GM18526 (cell line): ENCODE measurements around the gene CD28.

Experiments used
- POLR2A ChIP-seq: IDR thresholded peaks from 3 replicates; pipeline ENCODE4 v1.6.1; 2011; ENCODE audit not compliant: insufficient read length; ENCODE audit errors: extremely low read depth

Gene CD28

DNA sequence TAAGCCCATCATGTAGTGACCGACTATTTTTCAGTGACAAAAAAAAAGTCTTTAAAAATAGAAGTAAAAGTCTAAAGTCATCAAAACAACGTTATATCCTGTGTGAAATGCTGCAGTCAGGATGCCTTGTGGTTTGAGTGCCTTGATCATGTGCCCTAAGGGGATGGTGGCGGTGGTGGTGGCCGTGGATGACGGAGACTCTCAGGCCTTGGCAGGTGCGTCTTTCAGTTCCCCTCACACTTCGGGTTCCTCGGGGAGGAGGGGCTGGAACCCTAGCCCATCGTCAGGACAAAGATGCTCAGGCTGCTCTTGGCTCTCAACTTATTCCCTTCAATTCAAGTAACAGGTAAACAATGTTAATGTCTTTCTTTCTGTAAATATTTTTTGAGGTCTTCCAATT is at the start of gene CD28:
Gene CD28 (plus strand): TSS at position 237 of the 400 bp plus-strand sequence. CDS start 58 bp downstream, at position 295.
- no peak for TF ChIP-seq POLR2A

- no peak for TF ChIP-seq POLR2A
Measured at GRCh38 chr2:203659331-203660049, 46.9 kb upstream of the CD28 start.

DNA sequence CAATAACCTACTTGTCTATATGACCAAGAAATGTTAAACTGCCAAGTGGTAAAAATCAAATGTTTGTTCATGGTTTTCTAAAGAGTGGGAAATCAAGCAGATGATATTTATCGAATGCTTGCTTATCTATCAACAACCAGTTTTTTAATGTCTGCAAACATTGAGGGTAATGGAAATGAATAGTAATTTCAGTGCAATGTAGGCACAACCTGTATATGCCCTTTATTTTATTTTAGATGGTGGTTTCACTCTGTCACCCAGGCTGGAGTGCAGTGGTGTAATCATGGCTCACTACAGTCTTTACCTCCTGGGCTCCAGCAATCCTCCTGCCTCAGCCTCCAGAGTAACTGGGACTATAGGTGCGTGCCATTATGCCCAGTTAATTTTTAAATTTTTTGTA is 46.0 kb upstream of the CD28 start:
- TF ChIP-seq POLR2A = no peak

DNA sequence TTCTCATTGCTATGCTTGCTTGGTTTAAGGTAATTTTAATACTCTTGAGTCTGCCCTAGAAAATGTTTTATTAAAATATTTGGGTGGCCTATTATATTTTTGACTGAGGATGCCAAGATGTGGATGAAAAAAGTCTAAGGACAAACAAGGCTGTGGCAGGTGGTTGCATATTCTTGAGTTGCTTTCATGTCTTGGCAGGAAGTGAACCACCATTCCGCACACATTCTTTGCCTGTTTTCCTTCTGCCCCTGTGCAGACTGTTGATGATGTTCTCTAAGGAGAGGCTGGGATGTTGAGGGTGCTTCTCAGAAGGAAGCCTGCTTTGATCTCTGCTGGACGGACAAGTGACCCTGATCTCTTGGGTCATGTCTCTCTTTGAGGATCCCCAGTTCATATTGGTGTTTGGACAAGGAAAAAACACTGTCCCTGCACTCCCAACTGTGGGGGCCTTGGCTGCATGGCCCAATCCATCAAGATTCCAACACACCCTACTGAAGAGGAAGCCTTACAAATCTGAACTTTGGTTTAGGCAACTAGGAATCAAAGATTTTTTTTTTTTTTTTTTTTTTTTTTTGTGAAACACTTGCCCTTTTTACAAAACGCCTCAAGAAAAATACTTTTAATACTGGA is 45.0 kb upstream of the CD28 start:
- TF ChIP-seq POLR2A = no peak

DNA sequence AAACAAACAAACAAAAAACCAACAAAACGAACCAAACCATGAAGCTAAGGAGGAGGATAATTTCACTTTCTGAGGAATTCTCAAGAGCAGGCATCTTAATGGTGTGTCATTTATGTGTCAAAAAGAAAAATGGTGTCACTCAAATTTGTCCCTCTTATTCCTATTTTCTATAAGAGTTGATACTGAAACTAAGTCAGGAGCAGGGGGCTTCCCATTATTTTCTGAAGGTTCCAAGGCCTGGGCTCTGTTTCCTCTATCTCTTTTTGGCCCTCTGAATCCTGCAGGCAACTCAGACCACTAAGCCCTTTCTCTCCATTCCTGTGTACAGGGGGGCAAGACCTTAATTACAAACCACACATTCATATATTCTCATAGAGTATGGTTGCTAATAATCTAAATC is 44.0 kb upstream of the CD28 start:
- no peak for TF ChIP-seq POLR2A

- no peak for TF ChIP-seq POLR2A
Measured at GRCh38 chr2:203662951-203663350, 43.5 kb upstream of the CD28 start.

DNA sequence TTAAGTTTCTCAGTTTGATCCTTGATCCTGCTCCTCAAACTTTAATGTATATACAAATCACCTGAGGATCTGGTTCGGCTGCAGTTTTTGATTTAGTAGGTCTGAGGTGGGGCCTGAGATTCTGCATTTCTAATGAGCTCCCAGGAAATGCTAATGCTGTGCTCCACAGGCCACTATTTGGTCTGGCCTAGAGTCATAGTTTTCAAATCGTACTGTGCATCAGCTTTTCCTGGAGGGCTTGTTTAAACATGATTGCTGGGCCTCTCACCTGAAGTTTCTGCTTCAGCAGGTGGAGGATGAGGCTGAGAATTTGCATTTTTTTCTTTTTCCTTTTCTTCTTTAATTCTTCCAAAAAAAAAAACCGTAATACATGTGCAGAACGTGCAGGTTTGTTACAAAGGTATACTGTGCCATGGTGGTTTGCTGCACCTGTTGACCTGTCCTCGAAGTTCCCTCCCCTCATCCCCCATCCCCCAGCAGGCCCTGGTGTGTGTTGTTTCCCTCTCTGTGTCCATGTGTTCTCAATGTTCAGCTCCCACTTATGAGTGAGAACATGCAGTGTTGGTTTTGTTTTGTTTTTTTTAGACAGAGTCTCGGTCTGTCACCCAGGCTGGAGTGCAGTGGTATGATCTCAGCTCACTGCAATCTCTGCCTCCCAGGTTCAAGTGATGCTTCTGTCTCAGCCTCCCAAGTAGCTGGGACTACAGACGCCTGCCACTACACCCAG is 42.2 kb upstream of the CD28 start:
- no peak for TF ChIP-seq POLR2A

GRCh38 chr2:203667838-203668237 is 38.6 kb upstream of the CD28 start:
- no peak for TF ChIP-seq POLR2A

DNA sequence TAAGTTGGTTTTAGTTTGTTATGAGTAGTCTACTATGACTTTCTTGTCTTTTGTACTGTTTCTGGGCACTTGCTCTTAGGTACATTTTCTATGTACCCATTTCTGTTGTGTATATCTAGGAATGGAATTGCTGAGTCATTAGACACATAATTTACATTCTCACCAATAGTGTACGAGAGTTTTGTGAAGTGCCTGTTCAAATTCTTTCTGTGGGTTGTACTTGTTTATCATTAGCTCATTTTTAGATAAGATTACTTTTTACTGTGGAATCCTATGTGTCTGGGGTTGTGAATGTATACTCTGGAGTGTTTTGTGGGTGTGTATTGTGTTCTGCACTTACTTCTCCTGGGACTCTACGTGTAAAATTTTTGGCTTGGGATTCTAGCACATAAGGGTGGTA is 36.6 kb upstream of the CD28 start:
- TF ChIP-seq POLR2A = no peak

DNA sequence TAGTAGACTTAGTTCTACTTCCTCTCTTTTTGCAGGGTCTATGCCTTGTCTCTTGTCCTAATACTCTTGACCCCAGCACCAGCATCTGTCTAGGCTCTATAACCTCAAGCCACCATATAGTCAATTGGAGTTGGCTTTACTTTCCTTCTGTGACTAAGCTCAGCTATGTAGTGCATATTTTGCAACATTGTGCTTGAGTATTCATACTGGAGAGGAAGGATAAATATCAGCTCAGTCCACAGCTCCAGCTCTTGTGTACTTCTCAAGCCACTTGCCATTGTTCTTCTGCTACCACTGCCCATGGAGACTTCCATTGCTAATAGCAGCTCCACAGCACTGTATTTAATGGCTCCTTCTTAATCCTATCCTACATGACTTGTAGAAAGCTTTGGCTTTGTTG is 35.5 kb upstream of the CD28 start:
- TF ChIP-seq POLR2A = no peak

DNA sequence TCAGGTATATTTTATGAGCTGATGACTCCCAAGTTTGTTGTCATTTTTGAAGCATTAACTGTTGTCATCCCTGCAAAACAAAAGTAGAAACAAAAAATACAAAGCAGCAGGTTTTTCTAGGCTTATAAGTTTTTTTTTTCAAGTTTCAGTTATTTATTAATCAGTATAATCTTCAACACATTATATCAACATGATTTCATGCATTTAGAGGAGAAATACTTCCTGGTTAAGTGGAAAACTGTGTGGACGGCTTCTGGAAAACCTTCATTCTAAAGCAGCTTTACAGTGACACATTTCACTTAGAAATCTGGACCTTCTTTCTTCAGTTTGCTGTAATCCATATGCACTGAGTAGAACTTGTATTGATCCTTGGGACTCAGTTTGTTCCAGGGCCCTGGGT is 34.6 kb upstream of the CD28 start:
- TF ChIP-seq POLR2A = no peak

DNA sequence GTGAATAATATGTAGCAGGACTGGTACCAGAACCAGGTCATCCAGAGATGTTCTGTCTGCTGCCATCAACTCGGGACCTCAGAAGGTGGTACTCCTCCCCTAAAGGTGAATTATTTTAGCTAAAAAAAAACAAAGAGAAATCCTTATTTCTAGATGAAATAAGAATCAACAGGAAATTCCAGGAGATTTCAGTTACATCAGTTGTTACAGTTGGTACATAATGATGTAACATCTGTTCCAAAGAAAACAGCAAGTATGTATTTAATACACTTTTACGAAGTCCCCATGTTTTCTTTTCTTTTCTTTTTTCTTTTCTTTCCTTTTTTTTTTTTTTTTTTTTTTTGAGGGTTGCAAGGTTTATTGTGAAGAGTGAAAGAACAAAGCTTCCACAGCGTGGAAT is 33.6 kb upstream of the CD28 start:
- TF ChIP-seq POLR2A = no peak

- no peak for TF ChIP-seq POLR2A
Measured at GRCh38 chr2:203673933-203674332, 32.5 kb upstream of the CD28 start.

GRCh38 chr2:203675086-203675485 is 31.4 kb upstream of the CD28 start:
- TF ChIP-seq POLR2A = no peak

- TF ChIP-seq POLR2A = no peak
Measured at GRCh38 chr2:203678971-203679370, 27.5 kb upstream of the CD28 start.

DNA sequence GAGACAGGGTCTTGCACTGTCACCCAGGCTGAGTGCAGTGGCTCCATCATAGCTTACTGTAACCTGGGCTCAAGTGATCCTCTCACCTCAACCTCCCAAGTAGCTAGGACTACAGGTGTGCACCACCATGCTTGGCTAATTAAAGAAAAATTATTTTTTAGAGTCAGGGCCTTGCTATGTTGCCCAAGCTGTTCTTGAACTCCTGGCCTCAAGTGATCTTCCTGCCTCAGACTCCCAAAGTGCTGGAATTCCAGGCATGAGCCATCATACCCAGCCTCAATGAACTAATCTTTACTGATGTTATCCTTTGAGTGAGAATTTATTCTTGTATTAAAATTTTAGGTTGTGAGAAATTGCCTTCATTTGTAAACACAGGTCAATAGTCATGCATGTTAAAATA is 27.0 kb upstream of the CD28 start:
- no peak for TF ChIP-seq POLR2A
